Measurements from ENCODE around the gene AFAP1.

- TF ChIP-seq EZH2 (IDR thresholded peaks at IDR 0.05; ENCODE audit: low read depth, low read length, severe bottlenecking) = no peak
- no peak for TF ChIP-seq SIX5 (IDR thresholded peaks at IDR 0.05; ENCODE audit: low read depth, low read length)
- no peak for TF ChIP-seq POLR2A (IDR thresholded peaks at IDR 0.05; ENCODE audit: control extremely low read depth in 1 of 2, low read depth in 2 of 2, low read length in 2 of 2)
Observed at GRCh38 chr4:7766661-7767345, 172.9 kb downstream of the AFAP1 start.

Measured in H1 (cell line).